Stimulated activated CD8-positive, alpha-beta memory T cell treated with anti-CD3 and anti-CD28 coated beads, Interleukin-12 subunit alpha, Interleukin-12 subunit beta, amount 100 ng/mL, for 4 hours (primary cell): ENCODE measurements around the gene HSPG2.
A peak's percentile ranks its signal among the peaks of the same experiment; 100 is the strongest.
"Not testable (repeated sequence)": the region's sequence is repeated elsewhere in the genome, so short reads cannot be mapped to it uniquely, and the experiment has no call there.

Source experiments
- DNase-seq: peaks from one replicate; pipeline ENCODE4 v3.0.0-alpha.2; 2020; ENCODE audit warnings: low read depth

The HSPG2 gene

GRCh38 chr1:21937034-21937371, at the start of gene HSPG2:
HSPG2 (minus strand) TSS chr1:21937310; CDS start chr1:21937217, 93 bp downstream.
- no peak for DNase-seq

GRCh38 chr1:21986386-21986785, 49.3 kb upstream of the HSPG2 start:
- not testable (repeated sequence) for DNase-seq

DNA sequence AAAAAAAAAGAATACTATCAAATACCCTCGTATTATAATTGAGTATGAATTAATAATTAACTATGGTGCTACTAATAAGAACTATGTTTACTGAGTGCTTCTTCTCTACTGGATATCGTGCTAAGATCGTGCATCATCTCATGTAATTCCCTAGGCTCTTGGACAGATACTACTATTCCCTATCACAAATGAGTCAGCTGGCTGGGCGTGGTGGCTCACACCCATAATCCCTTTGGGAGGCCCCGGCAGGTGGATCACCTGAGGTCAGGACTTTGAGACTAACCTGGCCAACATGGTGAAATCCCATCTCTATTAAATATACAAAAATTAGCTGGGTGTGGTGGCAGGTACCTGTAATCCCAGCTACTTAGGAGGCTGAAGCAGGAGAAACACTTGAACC, 48.8 kb upstream of the HSPG2 start:
- not testable (repeated sequence) for DNase-seq

DNA sequence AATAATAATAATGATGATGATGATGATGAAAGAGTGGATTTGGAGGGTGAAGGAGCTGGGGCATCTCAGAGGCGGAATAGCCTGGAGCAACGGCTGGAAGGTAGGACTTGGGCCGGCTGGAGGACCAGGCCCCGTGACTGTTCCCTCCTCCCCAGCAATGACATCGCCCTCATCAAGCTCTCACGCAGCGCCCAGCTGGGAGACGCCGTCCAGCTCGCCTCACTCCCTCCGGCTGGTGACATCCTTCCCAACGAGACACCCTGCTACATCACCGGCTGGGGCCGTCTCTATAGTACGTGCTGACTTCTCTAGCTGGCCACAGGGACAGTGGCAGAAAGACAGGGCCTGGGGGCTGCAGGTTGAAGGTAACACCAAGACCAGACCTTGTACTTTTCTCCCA, 46.4 kb upstream of the HSPG2 start:
- not testable (repeated sequence) for DNase-seq

GRCh38 chr1:21982122-21982521, 45.0 kb upstream of the HSPG2 start:
- DNase-seq: not testable (repeated sequence)

DNA sequence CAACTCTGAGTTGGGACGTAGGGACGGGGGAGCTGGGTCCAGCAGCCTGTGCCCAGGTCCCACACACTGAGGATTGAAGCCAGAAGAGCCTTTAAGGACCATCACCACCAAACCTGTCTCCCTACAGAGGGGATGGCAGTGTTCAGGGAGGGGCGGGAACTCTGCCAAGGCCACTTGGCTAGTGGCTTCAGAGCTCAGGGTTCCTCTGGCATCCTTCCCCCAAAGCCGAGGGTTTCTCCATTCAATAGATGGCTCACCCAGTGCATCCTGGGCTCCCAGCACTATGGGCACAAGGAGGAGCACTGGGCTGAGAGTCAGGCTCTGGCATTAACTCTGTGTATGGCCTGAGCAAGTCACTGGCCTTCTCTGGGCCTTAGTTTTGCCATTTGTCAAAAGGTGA, 44.1 kb upstream of the HSPG2 start:
- not testable (repeated sequence) for DNase-seq

GRCh38 chr1:21980515-21981220, 43.6 kb upstream of the HSPG2 start:
- not testable (repeated sequence) for DNase-seq

DNA sequence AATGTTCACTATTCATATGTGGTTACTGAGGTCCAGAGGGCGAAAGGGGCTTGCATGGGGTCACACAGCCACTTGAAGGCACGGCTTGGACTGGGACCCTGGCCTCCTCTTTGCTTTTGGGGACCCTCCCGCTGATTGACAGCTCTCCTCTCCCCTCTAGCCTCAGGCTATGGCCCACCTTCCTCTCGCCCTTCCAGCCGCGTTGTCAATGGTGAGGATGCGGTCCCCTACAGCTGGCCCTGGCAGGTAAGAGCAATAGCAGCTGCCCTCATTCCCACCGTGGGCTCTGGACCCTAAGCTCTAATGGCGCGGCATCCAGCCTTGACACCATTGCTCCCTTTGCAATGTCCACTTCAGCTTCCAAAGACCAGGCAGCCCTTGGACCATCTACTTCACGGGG, 41.1 kb upstream of the HSPG2 start:
- not testable (repeated sequence) for DNase-seq

DNA sequence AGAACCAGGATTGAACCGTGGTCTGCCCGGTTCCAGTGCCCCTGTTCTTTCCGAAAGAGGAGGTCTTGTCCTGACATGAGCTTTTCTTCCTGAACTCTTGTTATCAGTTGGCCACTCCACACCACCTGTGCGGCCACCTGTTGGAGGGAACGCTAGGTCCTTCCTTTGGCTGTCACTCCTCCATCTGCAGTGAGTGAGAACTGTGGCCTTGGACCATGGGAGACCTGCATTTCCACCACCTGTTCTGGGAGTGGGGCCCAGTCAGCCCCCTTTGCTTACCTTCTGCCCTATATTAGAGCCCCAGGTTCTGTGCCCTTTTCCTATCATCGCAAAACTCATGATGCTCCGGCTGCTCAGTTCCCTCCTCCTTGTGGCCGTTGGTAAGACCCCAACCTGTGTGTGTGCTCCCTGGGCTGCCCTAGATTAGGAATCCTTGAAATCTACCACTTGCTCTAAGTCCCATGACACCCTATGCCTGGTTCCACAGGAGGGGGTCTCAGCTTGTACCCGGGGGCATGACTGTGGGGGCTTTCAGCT, 39.7 kb upstream of the HSPG2 start, which contains the start of gene CELA3B:
TSS of gene CELA3B (plus strand) at position 320 of the 537 bp plus-strand sequence. CDS start at position 338, 18 bp downstream.
- not testable (repeated sequence) for DNase-seq

DNA sequence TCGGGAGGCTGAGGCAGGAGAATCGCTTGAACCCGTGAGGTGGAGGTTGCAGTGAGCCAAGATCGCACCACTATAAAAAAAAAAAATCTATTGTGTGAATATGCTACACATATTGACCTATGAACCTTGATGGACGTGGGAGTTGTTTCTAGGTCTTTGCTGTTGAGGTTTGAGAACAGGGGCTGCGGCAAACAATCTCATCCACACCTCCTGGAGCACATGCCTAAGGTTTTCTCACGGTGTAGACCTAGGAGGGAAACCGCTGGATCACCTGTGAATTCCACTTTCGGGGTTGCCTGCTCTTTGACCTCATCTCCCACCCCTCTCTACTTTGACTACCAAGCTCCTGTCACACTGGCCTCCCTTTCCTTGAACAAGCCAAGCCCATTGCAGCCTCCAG, 38.2 kb upstream of the HSPG2 start:
- DNase-seq: not testable (repeated sequence)

DNA sequence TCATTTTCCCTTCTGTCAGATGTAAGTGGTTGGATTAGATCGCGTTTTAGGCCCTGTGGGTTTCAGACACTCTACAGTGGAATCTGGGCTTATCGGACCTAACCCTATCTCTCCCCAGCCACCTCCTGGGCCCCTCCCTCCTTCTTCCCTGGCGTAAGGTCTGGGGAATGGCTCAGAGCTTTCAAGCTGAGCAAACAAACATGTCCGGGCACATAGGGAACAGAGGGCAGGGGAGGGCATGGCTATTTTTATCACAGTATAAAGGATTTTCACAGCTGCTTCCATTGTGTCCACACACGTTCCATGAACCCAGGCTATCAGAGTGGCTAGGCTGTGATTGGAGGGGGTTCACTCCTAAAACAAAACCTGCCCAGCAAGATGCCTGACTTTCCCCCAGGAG, 37.6 kb upstream of the HSPG2 start:
- not testable (repeated sequence) for DNase-seq

DNA sequence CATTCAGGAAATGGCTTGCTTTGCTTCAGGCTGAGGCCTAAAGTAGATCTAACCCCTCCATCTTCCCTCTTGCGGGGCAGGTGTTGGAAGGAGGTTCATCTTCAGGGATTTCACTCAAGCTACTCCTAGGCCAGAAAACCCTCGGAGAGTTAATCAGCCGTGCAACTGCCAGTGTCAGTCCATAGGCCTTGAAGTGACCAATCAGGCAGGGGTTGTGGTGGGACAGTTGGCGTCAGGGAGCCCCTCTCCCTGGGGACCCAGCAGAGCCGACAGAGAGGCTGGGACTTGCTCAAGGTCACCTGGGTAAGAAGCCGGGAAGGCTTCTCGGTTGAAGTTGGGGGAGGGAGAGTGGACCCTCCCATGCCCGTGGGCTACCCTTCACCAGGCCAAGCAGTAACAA, 36.8 kb upstream of the HSPG2 start:
- DNase-seq: not testable (repeated sequence)

DNA sequence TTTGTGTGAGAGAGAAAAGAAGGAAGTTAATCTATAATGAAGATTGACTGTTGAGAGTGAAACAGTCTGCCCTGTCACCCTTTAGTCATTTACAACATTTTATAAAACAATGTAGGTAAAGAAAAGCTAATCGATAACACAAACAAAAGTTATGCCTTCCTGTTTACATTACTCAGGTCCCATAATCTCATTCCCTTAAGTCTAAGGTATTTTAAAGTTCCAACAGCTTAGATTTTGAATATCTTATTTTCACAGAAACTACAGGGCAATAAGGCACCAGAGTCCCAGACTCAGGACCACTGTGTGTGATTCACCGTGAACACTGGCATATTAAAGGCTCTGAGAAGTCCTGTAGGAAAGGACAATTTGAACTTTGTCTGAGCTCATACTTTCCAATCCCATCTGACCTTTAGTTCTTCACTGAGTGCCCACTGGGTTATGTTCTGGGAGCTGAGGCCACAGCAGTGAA, 35.9 kb upstream of the HSPG2 start:
- not testable (repeated sequence) for DNase-seq

DNA sequence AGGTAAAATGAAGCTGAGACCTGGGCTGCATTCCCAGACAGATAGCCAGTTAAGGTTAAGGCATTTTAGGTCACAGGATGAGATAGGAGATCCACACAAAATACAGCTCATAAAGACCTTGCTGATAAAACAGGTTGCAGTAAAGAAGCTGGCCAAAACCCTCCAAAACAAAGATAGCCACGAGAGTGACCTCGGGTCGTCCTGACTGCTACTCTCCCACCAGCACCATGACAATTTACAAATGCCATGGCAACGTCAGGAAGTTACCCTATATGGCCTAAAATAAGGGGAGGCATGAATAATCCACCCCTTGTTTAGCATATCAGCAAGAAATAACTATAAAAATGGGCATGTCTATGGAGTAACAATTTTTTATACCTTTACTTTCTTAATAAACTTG, 33.4 kb upstream of the HSPG2 start:
- DNase-seq: not testable (repeated sequence)

DNA sequence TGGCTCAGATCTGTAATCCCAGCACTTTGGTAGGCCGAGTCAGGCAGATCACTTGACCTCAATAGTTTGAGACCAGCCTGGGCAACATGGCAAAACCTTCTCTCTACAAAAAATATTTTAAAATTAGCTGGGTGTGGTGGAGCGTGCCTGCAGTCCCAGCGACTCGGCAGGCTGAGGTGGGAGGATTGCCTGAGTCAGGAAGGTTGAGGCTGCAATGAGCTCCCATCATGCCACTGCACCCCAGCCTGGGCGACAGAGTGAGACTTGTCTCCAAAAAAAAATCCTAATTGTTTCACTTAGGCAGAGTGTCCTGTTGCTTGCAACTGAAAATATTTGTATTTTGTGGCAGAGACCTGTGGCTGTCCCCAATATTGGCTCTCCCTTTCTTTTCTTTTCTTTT, 32.0 kb upstream of the HSPG2 start:
- DNase-seq: not testable (repeated sequence)

- DNase-seq: not testable (repeated sequence)
Measured at GRCh38 chr1:21967216-21967615, 30.1 kb upstream of the HSPG2 start.

DNA sequence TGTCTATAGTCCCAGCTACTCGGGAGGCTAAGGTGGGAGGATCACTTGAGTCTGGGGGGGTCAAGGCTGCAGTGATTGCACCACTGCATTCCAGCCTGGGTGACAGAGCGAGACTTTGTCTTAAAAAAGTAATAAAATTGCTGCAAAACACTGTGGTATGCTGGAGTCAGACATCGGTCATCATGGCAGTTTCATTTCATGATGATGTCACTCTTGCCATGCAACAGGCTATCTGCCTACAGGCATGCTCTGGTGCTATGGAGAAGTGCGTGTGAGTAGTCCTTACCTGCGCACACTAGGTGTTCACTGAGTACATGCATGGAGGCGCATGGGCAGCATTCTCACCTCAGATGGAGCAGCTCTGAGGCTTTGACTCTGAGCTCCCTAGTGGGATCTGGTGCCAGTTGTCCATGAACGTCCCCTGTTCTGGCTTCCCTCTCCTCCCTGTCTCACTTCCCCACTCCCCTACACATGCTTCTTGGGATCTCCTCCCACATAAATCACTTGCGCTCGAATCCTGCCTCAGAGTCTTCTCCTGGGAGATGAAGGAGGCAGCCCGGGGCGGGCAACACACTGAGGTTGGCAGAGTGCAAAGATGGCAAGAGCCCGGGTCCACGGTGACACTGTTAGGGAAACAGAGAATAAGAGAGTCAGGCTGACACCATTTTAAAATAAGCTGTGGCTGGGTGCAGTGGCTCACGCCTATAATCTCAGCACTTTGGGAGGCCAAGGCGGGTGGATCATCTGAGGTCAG, 29.3 kb upstream of the HSPG2 start:
- no peak for DNase-seq

DNA sequence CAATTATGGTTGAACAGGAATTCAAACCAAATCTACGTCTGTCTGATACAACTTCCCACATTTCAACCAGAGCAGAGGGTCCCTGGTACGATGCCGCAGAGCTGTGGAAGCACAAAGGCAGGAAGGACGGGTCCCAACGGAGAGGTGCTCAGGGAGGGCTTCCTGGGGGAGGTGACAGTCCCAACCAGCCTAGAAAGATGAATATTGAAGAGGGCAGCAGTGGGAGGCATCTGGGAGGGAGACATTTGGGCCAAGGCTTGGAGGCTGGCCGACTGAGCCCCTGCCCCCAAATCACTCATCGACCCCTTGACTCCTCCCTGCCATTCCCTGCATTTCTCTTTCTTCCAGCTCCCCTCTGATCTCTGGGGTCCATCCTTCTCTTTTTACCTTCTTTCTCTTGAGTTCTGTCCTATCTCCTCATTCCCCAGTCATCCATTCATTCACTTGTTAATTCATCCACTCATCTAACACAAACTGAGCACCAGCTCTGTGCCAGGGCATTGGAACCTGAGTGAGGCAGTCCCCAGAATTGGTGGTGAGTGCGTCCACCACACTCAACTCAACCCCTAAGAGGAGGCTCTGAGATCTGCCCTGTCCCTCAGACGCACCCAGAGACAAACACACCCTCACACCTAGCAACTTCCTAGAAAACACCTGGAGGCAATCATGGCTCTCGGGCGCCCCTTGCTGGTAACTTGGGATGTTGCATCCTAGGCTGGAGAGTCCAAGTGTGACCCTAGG, 26.5 kb upstream of the HSPG2 start:
- peak; percentile 56 for DNase-seq

DNA sequence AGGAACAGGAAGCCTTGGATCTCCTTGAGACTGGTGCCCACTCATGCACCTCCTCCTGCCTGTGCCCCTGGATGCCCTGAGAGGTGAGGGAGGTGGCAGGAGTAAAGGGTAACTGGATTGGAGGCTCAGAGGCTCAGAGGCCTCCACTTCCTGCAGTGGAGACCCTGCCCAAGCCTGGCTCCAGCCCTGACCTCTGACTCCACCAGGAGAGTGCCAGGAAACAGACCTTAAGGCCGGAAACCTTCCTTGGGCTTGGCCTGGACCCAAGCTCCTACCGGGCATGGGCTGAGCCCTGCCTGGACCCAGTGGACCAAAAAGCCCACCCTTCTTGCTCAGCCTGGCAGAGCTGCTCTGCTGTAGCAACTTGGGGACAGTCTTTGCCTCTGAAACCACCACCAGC, 24.7 kb upstream of the HSPG2 start:
- no peak for DNase-seq

DNA sequence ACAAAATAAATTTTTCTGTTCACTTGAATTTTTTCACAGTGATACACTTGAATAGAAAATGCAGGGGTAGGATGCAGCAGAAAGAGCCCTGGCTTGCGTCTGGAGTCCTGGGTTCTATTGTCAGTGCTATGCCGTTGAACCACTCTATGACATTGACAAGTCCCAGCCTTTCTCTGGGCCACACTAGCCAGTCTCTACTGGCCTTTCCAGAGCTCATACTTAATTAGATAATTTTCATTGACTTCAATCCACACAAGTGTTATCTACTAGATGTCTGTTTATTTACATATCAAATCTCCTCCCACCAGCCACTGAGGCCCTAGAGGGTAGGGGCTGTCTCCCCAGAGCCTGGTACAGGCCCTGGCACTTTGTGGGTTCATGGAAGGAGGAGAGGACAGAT, 24.2 kb upstream of the HSPG2 start:
- no peak for DNase-seq

GRCh38 chr1:21956720-21957552, 19.8 kb upstream of the HSPG2 start:
- DNase-seq: peak; percentile 34
